ENCODE results near the gene HS3ST6. TPM values are rescaled to one million over a fixed set of nuclear protein-coding genes. Genes with fewer than 3 reads are reported as not detected.
"Not testable (repeated sequence)": the region's sequence is repeated elsewhere in the genome, so short reads cannot be mapped to it uniquely, and the experiment has no call there.

The HS3ST6 gene
- total RNA-seq, 1 donor from 2014 or later = not detected

DNA sequence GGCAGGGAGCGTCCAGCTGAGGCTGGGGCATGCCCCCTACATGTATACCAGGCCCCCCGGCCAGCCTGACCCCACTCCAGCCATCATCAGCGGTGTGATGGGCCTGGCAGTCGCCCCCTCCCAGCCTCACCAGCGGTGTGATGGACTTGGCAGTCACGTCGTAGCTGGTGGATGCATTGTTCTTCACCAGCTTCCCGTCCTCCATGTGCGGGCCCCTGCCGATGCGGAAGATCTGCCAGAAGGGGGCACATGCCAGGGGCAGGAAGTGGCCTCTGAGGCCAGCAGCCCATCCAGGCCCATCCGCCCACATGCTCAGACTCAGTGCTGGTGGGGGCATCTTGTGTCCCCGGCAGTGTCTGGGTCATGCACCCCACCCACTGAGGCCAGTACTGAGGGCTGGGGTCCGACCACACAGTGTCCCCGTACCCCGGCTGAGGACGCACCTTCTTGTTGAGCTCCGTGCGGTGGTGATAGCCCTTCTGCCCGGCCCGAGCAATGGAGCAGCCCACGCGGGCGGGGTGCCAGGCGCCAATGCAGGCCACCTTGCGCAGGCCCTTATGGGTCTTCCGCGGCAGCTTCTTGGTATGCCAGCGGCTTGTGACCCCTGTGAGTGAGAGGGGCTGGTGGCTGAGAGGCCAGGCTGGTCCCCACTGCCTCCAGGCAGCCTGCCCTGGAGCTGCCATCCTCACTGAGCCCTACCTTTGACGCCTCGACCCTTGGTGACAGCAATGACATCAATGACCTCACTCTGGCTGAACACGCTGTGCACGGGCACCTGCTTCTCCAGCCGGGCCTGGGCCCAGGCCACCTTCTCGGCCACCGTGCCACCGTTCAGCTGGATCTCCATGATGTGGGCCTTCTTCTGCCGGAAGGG lies 28.5 kb upstream of the HS3ST6 start:
- DNase-seq (ENCODE audit: low spot score) = no peak

DNA sequence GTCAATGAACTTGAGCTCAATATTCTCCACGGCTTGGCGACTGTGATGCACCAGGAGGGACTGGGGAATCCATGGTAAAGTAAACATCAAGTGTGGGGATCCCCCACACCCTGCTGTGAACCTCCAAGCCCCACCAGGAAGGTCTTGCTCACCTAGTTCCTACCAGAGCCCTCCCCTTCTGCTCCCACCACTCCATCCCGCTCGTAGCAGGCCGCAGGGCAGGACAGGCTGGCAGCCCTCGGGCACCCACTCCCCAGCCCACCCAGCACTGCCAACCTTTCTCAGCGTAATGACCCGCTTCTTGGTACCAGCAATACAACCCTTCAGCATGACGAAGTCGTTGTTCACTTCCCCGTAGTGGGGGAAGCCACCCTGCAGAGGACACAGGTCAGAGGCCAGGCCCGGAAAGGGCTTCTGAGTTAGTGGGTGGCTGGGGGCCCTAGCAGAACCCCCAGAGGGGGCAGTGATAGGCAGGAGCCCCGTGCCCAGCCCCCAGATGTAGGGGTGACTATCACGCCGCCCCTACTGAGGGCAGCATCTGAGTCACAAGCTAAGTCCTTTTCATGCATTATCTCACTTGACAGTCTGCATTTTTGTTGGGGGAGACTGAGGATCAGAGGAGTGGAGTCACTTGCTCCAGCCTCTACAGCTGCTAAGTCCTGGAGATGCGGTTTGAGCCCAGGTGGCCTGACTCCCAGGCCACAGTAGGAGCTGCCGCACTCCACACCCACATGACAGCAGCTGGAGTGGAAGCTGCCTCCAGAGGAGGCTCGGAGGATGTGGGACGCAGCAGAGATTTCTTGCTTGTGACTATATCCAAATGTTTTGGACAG lies 27.6 kb upstream of the HS3ST6 start:
- DNase-seq (ENCODE audit: low spot score) = no peak

GRCh38 chr16:1944612-1945199 lies 26.5 kb upstream of the HS3ST6 start:
- DNase-seq (ENCODE audit: low spot score) = no peak

DNA sequence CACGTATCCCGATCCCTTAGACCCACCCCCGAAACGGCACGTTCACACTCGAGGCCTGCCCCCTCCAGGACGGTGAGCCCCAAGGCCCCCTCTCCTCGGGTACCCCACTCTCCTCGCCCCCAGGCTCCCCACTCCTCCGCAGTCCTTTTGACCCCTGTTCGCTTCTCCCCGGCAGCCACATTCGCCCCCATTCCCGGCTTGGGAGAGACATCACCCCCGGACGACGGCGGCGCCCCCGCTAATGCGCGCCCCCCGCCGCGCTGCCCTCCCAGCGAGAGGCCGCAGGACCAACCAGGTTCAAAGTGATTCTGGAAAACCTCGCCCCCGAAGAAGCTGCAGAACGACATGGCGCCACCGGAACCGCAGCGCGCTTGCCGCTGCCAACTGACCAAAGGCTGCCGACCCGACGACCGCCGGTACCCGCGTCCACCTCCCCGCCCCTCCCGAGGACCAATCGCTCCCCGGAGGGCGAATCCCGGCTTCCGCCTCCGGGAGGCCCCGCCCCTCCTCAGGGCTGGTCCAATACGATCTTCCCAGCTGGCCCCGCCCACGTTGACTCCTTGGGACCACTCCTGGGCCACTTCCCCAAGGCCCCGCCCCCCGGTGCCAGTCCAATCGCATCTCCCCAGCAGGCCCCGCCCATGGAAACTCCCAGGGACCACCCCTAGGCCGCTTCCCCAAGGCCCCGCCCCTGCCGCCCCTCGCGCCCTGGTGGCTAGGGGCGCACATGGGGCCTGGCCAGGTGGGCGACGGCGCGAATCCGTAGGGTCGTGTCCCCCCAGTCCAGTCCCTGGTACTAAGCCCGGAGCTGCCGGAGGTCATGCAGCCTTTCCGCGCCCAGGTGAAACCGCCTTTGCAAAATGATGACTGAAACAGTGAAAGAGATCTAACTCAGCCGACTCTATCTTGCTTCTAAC lies 24.9 kb upstream of the HS3ST6 start, which contains the start of gene MSRB1:
TSS of gene MSRB1 (minus strand) at position 390 of the 917 bp plus-strand sequence. CDS start at position 347, 43 bp downstream.
- peak; percentile 100 for DNase-seq (ENCODE audit: low spot score)

- no peak for DNase-seq (ENCODE audit: low spot score)
Measured at GRCh38 chr16:1942047-1942809, 24.0 kb upstream of the HS3ST6 start.

DNA sequence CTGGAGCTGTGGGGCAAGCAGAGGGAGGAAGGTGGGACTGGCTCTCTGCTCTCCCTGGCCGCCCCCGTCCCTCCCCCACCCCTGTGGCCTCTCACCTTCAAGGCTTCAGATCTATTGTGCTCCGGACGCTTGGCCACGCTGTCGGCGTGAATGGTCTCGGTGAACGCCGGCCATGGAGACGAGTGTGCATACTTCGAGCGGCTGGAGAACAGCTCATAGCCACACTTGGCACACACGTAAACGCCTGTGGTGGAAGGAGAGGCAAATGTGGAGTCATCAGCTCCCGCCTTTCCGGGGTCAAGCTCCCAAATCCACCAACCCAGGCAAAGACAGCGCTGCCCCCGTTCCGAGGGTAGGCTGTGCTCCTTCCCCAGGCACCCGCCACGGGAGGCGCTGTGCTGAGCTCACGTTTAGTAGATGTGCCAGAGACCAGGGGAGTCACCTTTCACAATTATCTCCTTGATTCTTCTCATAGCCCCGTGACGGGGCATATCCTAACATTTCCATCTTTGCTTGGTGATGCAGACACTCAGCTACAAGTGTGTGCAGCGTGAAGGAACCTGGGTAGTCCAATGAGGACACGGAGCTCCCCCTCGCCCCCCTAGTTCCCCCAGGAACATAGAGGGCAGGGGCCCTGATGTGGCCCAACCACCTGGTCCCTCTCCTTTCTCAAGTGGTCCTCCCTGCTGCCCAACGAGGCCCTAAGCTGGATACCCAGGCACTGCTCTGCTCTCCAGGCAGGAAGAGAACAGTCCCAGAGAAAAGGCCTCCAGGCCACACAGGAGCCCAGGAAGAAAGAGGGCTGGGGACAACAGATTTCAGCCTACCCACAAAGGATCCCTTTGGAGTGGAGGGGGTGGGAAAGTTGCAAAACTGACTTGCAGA lies 23.2 kb upstream of the HS3ST6 start:
- no peak for DNase-seq (ENCODE audit: low spot score)

GRCh38 chr16:1940273-1941161 lies 22.3 kb upstream of the HS3ST6 start:
- no peak for DNase-seq (ENCODE audit: low spot score)

- DNase-seq (ENCODE audit: low spot score) = not testable (repeated sequence)
Measured at GRCh38 chr16:1939833-1940232, 21.6 kb upstream of the HS3ST6 start.

DNA sequence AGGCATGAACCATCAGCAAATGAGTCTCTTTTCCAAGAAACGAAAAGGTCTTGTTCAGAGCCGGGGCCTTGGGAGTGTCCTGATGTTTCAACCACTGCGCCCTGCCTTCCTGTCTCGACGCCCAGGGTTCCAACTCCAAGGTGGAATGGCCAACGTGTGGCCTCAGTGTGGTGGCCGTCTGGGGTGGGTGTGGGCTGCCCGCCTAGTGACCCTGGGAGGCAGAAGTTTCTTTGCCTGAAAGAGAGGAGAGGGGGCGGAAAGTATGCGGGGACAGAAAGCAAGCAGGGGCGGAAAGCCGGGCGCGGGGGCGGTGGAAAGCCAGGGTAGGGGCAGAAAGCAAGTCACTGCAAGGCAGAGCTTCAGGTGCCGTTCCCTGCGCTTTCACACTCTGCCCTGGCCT lies 20.7 kb upstream of the HS3ST6 start:
- DNase-seq (ENCODE audit: low spot score) = no peak

- DNase-seq (ENCODE audit: low spot score) = no peak
Measured at GRCh38 chr16:1938316-1938715, 20.1 kb upstream of the HS3ST6 start.

- DNase-seq (ENCODE audit: low spot score) = no peak
Measured at GRCh38 chr16:1936945-1937479, 18.8 kb upstream of the HS3ST6 start.

DNA sequence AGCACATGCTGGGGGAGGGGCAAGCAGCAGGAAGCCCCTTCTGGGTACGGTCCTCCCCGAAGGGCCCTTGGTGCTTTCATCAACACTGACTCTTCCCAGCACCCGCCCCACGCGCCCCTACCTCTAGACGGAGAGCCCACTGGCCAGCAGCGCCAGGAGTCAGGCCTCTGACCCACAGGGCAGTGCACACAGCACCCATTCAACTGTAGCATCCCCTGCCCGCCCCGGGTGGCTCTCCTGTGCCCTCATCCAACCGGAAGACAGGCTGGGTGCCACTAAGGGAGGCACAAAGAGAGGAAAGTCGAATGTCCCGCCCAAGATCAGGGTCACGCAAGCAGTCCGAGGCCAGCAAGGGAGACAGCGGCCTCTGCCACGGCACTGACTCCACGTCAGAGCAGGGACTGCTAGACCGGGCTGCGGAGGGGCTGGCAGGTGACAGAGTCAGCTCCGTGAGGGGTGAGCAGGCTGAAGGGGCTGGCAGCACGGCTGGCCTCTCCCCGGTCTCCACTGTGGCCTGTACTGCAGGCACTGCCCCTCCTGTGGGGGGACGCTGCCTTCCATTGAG lies 15.0 kb upstream of the HS3ST6 start:
- no peak for DNase-seq (ENCODE audit: low spot score)

DNA sequence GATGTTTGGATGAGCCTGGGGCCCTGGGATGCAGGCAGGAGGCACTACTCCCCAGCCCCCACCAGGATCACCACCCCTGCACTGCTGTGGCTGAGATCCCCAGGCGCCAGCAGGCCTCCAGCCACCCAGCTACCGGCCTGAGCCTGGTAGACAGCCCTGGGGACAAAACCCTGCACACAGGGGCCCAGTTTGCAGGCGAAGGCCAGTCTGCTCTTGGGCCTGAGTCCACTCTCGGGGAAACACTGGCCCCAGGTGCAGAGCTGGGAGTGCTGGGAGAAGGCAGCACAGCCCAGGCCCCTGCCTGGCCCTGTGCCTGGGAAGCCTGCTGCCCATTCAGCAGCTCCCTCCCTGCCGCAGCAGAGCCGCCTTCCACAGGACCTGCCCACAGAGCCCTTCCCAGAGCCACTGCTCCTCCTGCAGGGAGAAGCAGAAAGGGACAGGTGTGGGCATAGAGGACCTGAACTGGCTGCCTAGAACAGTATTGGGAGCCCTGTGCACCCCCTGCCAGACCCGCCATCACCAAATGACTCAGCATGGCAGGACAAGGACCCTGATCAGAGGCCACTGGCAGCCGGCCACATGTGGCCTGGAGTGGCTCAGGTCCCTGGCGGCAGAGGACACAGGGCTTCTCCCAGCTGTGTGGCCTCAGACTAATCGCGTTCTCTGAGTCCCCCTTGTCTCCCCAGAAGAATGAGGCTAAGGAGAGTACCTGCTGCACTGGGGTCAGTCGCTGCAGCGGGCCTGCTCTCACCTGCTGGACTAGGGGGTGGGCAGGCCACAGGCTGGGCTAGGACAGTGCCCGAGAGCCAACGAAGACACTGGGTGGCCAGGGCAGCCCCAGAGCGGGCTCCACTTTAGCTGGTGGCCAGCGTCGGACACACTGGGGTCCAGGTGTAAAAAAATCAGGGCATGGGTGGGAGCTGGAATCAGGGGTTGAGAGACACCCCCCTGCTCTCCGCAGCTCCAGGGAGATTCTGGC lies 14.1 kb upstream of the HS3ST6 start:
- DNase-seq (ENCODE audit: low spot score) = peak; percentile 47

DNA sequence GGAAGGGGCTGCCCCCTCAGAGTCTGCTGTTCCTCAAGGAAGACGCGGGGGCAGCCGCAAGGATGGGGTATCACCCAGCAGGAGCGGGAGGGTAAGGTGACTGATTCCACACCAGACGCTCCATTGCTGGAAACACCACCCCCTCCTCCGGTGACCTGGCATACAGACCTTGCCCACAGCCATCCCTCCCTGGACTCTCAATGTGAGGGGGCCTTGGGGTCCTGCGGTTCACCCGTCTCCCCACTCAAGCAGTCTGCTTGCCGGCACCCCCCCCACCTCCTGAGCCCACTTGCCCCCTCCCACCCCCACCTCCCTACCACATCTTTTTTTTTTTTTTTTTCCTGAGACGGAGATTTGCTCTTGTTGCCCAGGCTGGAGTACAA lies 12.1 kb upstream of the HS3ST6 start:
- DNase-seq (ENCODE audit: low spot score) = no peak

GRCh38 chr16:1929578-1930337 lies 11.5 kb upstream of the HS3ST6 start:
- peak; percentile 83 for DNase-seq (ENCODE audit: low spot score)

DNA sequence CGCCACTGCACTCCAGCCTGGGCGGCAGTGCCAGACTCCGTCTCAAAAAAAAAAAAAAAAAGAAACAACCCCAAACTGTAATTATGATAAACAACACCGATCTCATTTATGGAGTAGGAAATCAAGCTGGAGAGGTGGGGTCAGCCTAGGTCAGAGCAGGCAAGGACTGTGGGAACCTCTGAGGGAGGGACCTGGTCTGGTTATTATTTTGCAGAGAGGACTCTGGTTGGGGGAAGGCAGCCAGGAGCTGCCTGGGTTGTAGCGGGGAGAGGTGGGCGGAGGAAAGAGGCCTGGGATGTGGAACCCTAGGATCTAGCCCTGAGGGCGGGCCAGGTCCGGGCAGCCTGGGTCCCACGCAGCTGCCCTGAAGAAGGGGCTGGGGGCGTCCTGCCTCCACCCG lies 10.9 kb upstream of the HS3ST6 start:
- peak; percentile 64 for DNase-seq (ENCODE audit: low spot score)
